Tibial nerve (tissue), 4 donors: ENCODE measurements around the gene SMARCC1. TPM values are rescaled to one million over a fixed set of nuclear protein-coding genes. Genes with fewer than 3 reads are reported as not detected.

ENCODE experiments used
- DNase-seq, 2 donors: peaks; one replicate each; pipeline ENCODE4 v3.0.0-alpha.2; 2019; ENCODE audit warnings: low spot score in 2 of 2
- H3K27ac ChIP-seq, 4 donors: fragments of 200-600 bp; sonication (generic) in 3 of 4; one replicate each; pipeline ENCODE4 v1.5.1; 2017 to 2019; ENCODE audit warnings: mild to moderate bottlenecking in 1 of 4
- H3K27me3 ChIP-seq, 2 donors: fragments of 200-600 bp; sonication (generic) in 1 of 2; one replicate each; pipeline versions ENCODE4 v1.5.1 to v1.6.0; 2017 to 2019
- H3K36me3 ChIP-seq, 3 donors: fragments of 200-600 bp; sonication (generic); one replicate each; pipeline ENCODE4 v1.5.1; 2018 to 2019
- H3K4me1 ChIP-seq, 4 donors: fragments of 200-600 bp; sonication (generic) in 3 of 4; one replicate each; pipeline ENCODE4 v1.5.1; 2017 to 2019
- H3K4me3 ChIP-seq, 4 donors: fragments of 200-600 bp; sonication (generic) in 3 of 4; one replicate each; pipeline ENCODE4 v1.5.1; 2017 to 2019; ENCODE audit warnings: mild to moderate bottlenecking in 1 of 4, moderate library complexity in 1 of 4
- H3K9me3 ChIP-seq, 4 donors: fragments of 200-600 bp; sonication (generic) in 3 of 4; one replicate each; pipeline ENCODE4 v1.5.1; 2017 to 2019
- EP300 ChIP-seq, 2 donors: sonication (generic); formaldehyde crosslinking; IDR thresholded peaks; one replicate each; pipeline ENCODE4 v1.6.1; 2017; ENCODE audit warnings: antibody characterized with exemption in 2 of 2, mild to moderate bottlenecking in 1 of 2
- POLR2A ChIP-seq, 2 donors: fragments of 450-650 bp; IDR thresholded peaks; one replicate each; pipeline ENCODE4 v1.6.1; 2017; ENCODE audit warnings: antibody characterized with exemption in 2 of 2, mild to moderate bottlenecking in 2 of 2, moderate library complexity in 2 of 2
- WGBS, 2 donors: methylation state at CpG; one replicate each; pipeline ENCODE4 v1.1.5; 2018; 5-methylcytosine and 5-hydroxymethylcytosine counted together
- total RNA-seq, 4 donors: library from RNA; depleted of rRNA; stranded (reverse); fragments of >200 nt; gene quantifications; one replicate each; pipeline ENCODE4 v1.1.0, GENCODE V29; 2016
- TF ChIP-seq, protein P1 (sequence below), 5 experiments: fragments of 200-600 bp in 3 of 5; fragments of 450-650 bp in 2 of 5; sonication (generic) in 3 of 5; IDR thresholded peaks; one replicate each; pipeline ENCODE4 v1.5.1; 2016 to 2019; ENCODE audit warnings: antibody characterized with exemption in 5 of 5, mild to moderate bottlenecking in 3 of 5, moderate library complexity in 2 of 5

Gene SMARCC1
- total RNA-seq, 4 donors from 2014 or later: 27.8 to 37.4 (median 36.1) TPM

DNA sequence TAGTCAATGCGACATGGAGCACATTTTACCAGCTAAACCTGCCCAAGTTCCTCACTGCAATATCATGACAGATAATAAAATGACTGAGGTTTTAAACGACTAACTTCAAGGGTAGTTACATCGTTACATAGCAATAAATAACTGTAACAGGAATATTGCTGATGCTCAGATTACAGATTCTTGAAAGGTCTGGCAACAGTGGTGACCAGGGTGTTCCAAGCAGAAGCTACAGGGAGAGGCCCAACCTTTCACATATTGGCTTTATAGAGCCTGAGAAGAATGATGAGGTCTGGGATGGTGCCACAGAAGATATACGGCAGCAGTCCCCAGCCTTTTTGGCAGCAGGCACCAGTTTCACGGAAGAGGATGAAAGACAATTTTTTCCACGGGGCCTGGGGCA lies 151.9 kb downstream of the SMARCC1 start:
- DNase-seq: no peak
- H3K36me3 ChIP-seq: peaks cover 0 to 63% (median 4%) of the 10 kb centered on the region in 3 donors

GRCh38 chr3:47628426-47628825 lies 153.3 kb downstream of the SMARCC1 start:
- TF ChIP-seq POLR2A (IDR thresholded peaks at IDR 0.05): no peak
- TF ChIP-seq, protein P1, sequence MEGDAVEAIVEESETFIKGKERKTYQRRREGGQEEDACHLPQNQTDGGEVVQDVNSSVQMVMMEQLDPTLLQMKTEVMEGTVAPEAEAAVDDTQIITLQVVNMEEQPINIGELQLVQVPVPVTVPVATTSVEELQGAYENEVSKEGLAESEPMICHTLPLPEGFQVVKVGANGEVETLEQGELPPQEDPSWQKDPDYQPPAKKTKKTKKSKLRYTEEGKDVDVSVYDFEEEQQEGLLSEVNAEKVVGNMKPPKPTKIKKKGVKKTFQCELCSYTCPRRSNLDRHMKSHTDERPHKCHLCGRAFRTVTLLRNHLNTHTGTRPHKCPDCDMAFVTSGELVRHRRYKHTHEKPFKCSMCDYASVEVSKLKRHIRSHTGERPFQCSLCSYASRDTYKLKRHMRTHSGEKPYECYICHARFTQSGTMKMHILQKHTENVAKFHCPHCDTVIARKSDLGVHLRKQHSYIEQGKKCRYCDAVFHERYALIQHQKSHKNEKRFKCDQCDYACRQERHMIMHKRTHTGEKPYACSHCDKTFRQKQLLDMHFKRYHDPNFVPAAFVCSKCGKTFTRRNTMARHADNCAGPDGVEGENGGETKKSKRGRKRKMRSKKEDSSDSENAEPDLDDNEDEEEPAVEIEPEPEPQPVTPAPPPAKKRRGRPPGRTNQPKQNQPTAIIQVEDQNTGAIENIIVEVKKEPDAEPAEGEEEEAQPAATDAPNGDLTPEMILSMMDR (IDR thresholded peaks at IDR 0.05): no peak
- no peak for TF ChIP-seq EP300 (IDR thresholded peaks at IDR 0.05)
- Histone ChIP-seq H3K27me3 (no peaks in the 10 kb centered on the region), H3K4me3 (no peak overlapping the region), H3K9me3 (no peaks in the 10 kb centered on the region), H3K27ac (no peak overlapping the region), H3K36me3 (peaks cover 0 to 69% (median 4%) of the 10 kb centered on the region in 3 donors), H3K4me1 (no peaks in the 10 kb centered on the region)
- 84 to 90% methylated on average over 6 of the region's 6 CpGs for WGBS, 2 donors
- DNase-seq: no peak

More for the DNA sequence above, 151.9 kb downstream of the SMARCC1 start:
- TF ChIP-seq POLR2A (IDR thresholded peaks at IDR 0.05): no peak
- TF ChIP-seq, protein P1 (IDR thresholded peaks at IDR 0.05): no peak
- TF ChIP-seq EP300 (IDR thresholded peaks at IDR 0.05): no peak
- 79 to 85% methylated on average over 6 of the region's 6 CpGs for WGBS, 2 donors
- Histone ChIP-seq H3K4me1 (peaks cover 0 to 11% (median 7%) of the 10 kb centered on the region in 4 donors), H3K9me3 (no peaks in the 10 kb centered on the region), H3K4me3 (no peak overlapping the region), H3K27me3 (no peaks in the 10 kb centered on the region), H3K27ac (no peak overlapping the region)

- DNase-seq: no peak
- Histone ChIP-seq H3K4me3 (no peak overlapping the region), H3K27me3 (no peaks in the 10 kb centered on the region), H3K36me3 (peaks cover 0 to 78% (median 4%) of the 10 kb centered on the region in 3 donors), H3K27ac (no peak overlapping the region), H3K9me3 (no peaks in the 10 kb centered on the region), H3K4me1 (no peaks in the 10 kb centered on the region)
- TF ChIP-seq POLR2A (IDR thresholded peaks at IDR 0.05) (no peak), EP300 (IDR thresholded peaks at IDR 0.05) (no peak)
- TF ChIP-seq, protein P1 (IDR thresholded peaks at IDR 0.05): no peak
- 95% methylated on average over 3 of the region's 3 CpGs for WGBS, 2 donors
Measured at GRCh38 chr3:47622671-47623461, 158.8 kb downstream of the SMARCC1 start.

DNA sequence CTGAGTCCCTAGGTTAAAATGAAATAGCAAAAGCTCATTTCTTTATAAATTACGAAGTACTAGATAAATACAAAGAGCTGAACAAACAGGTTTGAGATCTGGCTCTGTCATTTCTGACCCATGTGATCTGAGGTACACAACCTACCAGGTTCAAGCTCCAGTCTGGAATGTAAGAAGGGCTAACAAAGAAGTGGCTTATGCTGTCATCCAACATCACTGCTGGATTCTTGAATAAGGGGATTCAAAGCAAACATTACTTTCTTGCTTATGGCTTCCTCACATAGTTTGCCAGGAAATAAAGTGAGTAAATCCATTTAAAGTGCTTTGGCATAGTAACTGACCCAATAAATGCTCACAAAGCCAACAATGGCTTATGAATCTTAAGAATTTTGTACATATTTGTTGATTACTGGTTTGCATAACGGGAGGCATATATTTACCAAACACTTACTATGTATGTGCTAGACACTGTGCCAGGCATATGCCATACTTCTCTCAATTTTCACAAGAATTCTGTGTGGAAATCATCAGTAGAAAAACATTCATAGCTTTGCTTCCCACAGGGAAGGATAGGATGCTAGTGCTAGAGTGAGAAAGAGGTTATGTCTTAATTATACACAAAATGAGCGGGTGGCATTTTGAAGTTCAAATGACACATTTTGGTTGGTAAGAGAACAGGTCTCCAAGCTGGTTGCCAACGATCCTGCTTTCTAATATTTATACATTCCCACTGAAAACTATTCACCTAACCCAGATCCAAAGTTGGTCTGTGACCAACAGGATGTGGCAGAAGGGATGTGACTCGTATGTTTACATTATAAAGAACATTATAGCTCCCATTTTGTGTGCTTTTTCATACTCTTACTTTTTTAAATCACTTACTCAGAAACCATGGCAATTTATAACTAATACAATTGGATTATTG lies 164.3 kb downstream of the SMARCC1 start:
- H3K27me3 ChIP-seq: no peaks in the 10 kb centered on the region
- peaks cover 0 to 78% (median 4%) of the 10 kb centered on the region in 3 donors for H3K36me3 ChIP-seq
- no peak overlapping the region for H3K4me3 ChIP-seq
- no peaks in the 10 kb centered on the region for H3K9me3 ChIP-seq
- DNase-seq: no peak
- 63 to 71% methylated on average over 5 of the region's 5 CpGs for WGBS, 2 donors
- peaks cover 0 to 2% (median 0%) of the 10 kb centered on the region in 4 donors for H3K4me1 ChIP-seq
- H3K27ac ChIP-seq: no peak overlapping the region
- TF ChIP-seq, protein P1 (IDR thresholded peaks at IDR 0.05): no peak
- no peak for TF ChIP-seq POLR2A (IDR thresholded peaks at IDR 0.05)
- TF ChIP-seq EP300 (IDR thresholded peaks at IDR 0.05): no peak
